Measurements from ENCODE around the gene UBE4B. TPM values are rescaled to one million over a fixed set of nuclear protein-coding genes. Genes with fewer than 3 reads are reported as not detected.
A peak's percentile ranks its signal among the peaks of the same experiment; 100 is the strongest.

Gene UBE4B
- polyA plus RNA-seq, 1 experiment = 18.2 TPM

DNA sequence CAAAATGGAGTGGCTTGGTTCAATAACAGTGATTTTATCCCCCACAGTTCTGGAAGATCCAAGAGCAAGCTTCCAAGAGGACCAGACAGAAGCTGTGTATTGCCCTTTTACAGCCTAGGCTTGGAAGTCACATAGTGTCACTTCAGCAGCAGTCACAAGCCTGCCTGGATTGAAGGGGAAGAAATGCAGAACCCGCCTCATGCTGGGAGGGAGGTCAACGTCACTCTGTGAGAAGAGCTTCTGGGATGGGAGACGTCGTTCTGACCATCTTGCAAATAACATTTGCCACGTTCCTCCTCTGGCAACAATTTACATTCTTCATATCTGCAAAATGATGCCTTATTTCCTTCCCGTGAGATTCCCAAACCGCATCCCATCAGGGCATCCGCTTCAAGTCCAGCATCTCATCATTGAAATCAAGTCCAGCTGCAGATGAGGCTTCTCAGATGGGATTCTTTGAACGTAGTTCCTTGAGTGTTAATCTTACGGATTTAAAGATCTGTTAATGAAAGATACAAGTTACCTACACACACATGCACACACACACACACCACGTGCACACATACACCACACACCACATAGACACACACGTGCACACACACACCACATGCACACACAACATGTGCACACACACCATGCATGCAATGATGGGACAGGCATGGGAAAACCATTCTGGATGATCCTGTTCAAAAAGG is 153.7 kb downstream of the UBE4B start:
- TF ChIP-seq, protein P1, sequence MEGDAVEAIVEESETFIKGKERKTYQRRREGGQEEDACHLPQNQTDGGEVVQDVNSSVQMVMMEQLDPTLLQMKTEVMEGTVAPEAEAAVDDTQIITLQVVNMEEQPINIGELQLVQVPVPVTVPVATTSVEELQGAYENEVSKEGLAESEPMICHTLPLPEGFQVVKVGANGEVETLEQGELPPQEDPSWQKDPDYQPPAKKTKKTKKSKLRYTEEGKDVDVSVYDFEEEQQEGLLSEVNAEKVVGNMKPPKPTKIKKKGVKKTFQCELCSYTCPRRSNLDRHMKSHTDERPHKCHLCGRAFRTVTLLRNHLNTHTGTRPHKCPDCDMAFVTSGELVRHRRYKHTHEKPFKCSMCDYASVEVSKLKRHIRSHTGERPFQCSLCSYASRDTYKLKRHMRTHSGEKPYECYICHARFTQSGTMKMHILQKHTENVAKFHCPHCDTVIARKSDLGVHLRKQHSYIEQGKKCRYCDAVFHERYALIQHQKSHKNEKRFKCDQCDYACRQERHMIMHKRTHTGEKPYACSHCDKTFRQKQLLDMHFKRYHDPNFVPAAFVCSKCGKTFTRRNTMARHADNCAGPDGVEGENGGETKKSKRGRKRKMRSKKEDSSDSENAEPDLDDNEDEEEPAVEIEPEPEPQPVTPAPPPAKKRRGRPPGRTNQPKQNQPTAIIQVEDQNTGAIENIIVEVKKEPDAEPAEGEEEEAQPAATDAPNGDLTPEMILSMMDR (IDR thresholded peaks at IDR 0.05; ENCODE audit: insufficient read depth, low read depth, low read length) = no peak
- Histone ChIP-seq H3K36me3 (ENCODE audit: control insufficient read depth, insufficient read depth, low read length) (no peaks in the 10 kb centered on the region), H3K27me3 (ENCODE audit: control insufficient read depth, insufficient read depth, low read length) (no peaks in the 10 kb centered on the region), H3K4me3 (ENCODE audit: low read depth, low read length) (no peak overlapping the region)
- POLR2A ChIA-PET = interaction anchor here (0.6 kb wide), 1 partner anchor 14 kb away, joined by 10 read pairs; no protein-coding TSS in a partner anchor
- CTCF ChIA-PET = interaction anchor here (0.9 to 1.0 kb wide), 2 partner anchors 24 to 243 kb away, joined by 3 to 5 read pairs; partner anchors contain the start of genes CENPS and KIF1B
- peak; percentile 67 for DNase-seq (ENCODE audit: low read depth)

DNA sequence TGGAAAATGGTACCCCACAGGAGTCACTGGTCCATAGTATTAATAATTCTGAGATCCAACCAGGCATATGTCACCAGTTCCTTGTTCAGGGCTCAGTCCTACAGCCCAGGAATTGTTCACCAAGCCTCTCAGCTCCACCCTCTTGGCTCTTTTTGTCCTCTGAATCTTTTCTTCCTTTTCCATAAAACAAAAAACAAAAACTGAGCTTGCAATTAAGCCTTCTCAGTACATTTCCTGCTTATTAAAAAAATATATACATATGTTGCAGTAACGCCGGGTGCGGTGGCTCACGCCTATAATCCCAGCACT is 154.2 kb downstream of the UBE4B start:
- Histone ChIP-seq H3K27me3 (ENCODE audit: control insufficient read depth, insufficient read depth, low read length) (no peaks in the 10 kb centered on the region), H3K4me3 (ENCODE audit: low read depth, low read length) (no peak overlapping the region), H3K36me3 (ENCODE audit: control insufficient read depth, insufficient read depth, low read length) (no peaks in the 10 kb centered on the region)
- ChIA-PET POLR2A (no interaction called here), CTCF (interaction anchor here (0.9 to 1.0 kb wide), 2 partner anchors 23 to 243 kb away, joined by 3 to 5 read pairs; partner anchors contain the start of genes CENPS and KIF1B)
- TF ChIP-seq, protein P1 (IDR thresholded peaks at IDR 0.05; ENCODE audit: insufficient read depth, low read depth, low read length) = no peak
- DNase-seq (ENCODE audit: low read depth) = no peak

DNA sequence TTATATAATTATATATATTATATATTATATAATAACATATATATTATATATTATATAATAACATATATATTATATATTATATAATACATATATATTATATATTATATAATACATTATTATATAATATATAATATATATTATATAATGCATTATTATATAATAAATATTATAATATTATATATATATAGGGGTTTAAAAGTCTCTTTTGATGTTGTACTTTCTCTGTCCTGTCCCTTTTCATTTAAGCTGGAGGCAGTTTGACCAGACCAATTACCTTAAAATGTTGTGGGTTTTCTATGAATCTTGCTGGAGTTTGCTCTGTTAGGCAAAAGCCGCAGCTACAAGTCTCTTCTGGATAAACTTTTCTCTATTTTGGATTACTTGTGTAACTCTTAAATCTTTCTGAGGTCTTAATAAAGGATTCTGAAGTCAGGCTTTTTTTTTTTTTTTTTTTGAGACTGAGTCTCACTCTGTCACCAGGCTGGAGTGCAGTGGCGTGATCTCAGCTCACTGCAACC is 155.4 kb downstream of the UBE4B start:
- H3K36me3 ChIP-seq (ENCODE audit: control insufficient read depth, insufficient read depth, low read length) = no peaks in the 10 kb centered on the region
- POLR2A ChIA-PET = no interaction called here
- TF ChIP-seq, protein P1 (IDR thresholded peaks at IDR 0.05; ENCODE audit: insufficient read depth, low read depth, low read length) = no peak
- no peaks in the 10 kb centered on the region; the same call in 1 of the 2 replicates for H3K27me3 ChIP-seq (ENCODE audit: control insufficient read depth, insufficient read depth, low read length)
- no peak overlapping the region for H3K4me3 ChIP-seq (ENCODE audit: low read depth, low read length)
- CTCF ChIA-PET = interaction anchor here (0.7 kb wide), 1 partner anchor 155 kb away, joined by 4 read pairs; no protein-coding TSS in a partner anchor
- no peak for DNase-seq (ENCODE audit: low read depth)

DNA sequence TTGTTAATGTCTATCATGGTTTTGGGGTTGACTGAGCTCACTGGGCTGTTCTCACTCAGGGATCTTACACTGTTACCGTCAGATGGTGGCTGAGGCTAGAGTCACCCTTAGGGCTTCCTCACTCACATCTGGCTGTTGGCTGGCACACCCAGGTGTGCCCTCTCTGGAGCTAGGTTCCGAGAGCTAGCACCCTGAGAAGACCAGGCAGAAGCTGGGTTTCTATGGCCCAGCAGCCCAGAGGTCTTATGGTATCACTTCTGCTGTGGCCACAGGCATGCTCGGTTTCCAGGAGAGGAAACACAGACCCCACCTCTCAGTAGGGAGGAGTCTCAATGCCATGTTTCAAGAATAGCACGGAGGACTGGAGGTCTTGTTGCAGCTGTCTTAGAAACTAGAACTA is 156.9 kb downstream of the UBE4B start:
- CTCF ChIA-PET = interaction anchor here (1.2 kb wide), 1 partner anchor 20 kb away, joined by 6 read pairs; the partner anchor contains the start of gene KIF1B
- Histone ChIP-seq H3K36me3 (ENCODE audit: control insufficient read depth, insufficient read depth, low read length) (no peaks in the 10 kb centered on the region), H3K27me3 (ENCODE audit: control insufficient read depth, insufficient read depth, low read length) (no peaks in the 10 kb centered on the region; the same call in 1 of the 2 replicates), H3K4me3 (ENCODE audit: low read depth, low read length) (no peak overlapping the region)
- TF ChIP-seq, protein P1 (IDR thresholded peaks at IDR 0.05; ENCODE audit: insufficient read depth, low read depth, low read length) = no peak
- POLR2A ChIA-PET = no interaction called here
- DNase-seq (ENCODE audit: low read depth) = no peak

DNA sequence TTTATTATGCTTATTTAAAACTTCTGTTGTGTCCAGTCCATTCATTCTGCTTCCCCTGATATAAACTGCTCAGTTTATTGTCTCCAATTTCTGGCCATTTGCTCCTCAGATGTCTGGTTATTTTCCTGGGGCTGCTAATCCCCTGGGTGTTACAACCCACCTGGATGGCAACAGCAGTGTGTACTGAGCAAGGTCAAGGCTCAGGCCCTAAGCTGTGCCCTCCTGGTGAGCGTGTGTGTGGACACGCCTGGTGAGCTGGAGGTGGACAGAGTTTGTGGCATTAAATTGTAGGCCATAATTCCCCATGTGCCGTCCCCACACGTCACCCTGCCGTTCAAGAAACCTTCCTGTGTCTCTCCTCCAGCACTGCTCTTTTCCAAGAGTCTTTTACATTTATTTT is 159.5 kb downstream of the UBE4B start:
- Histone ChIP-seq H3K27me3 (ENCODE audit: control insufficient read depth, insufficient read depth, low read length) (no peaks in the 10 kb centered on the region; the same call in 1 of the 2 replicates), H3K36me3 (ENCODE audit: control insufficient read depth, insufficient read depth, low read length) (no peaks in the 10 kb centered on the region), H3K4me3 (ENCODE audit: low read depth, low read length) (no peak overlapping the region)
- ChIA-PET POLR2A (no interaction called here), CTCF (interaction anchor here (1.1 to 2.8 kb wide), 2 partner anchors 17 to 146 kb away, joined by 3 to 14 read pairs; partner anchors contain the start of gene KIF1B)
- TF ChIP-seq, protein P1 (IDR thresholded peaks at IDR 0.05; ENCODE audit: insufficient read depth, low read depth, low read length) = no peak
- no peak for DNase-seq (ENCODE audit: low read depth)
